ENCODE results near the gene BIRC6. TPM values are rescaled to one million over a fixed set of nuclear protein-coding genes. Genes with fewer than 3 reads are reported as not detected.
"Not testable (repeated sequence)": the region's sequence is repeated elsewhere in the genome, so short reads cannot be mapped to it uniquely, and the experiment has no call there.

The BIRC6 gene
- polyA plus RNA-seq, 1 donor from 2014 or later, result 23.0 TPM

DNA sequence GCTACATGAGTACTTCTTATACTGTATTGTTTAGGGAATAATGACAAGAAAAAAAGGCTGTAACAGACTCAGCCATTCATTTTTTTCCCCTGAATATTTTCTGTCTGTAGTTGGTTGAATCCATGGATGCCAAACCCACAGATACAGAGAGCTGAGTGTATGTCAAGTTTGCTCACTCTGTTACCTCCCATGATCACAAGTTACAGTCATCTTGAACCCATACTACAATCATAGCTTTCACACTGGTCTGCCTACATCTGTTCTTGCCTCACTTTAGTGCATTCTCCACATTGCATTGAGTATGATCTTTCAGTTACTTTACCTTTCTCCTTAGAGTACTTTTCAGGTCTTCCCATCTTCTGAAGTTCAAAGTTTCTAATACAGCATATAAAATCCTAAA, 94.0 kb downstream of the BIRC6 start:
- H3K4me1 Mint-ChIP-seq, result peaks cover 0 to 5% (median 2%) of the 10 kb centered on the region in 3 donors
- no peak overlapping the region for H3K27ac Mint-ChIP-seq
- H3K4me3 Mint-ChIP-seq, result no peak overlapping the region
- peaks cover 10% of the 10 kb centered on the region for H3K36me3 Mint-ChIP-seq
- H3K9me3 Mint-ChIP-seq, result no peaks in the 10 kb centered on the region
- no peaks in the 10 kb centered on the region for H3K27me3 Mint-ChIP-seq

DNA sequence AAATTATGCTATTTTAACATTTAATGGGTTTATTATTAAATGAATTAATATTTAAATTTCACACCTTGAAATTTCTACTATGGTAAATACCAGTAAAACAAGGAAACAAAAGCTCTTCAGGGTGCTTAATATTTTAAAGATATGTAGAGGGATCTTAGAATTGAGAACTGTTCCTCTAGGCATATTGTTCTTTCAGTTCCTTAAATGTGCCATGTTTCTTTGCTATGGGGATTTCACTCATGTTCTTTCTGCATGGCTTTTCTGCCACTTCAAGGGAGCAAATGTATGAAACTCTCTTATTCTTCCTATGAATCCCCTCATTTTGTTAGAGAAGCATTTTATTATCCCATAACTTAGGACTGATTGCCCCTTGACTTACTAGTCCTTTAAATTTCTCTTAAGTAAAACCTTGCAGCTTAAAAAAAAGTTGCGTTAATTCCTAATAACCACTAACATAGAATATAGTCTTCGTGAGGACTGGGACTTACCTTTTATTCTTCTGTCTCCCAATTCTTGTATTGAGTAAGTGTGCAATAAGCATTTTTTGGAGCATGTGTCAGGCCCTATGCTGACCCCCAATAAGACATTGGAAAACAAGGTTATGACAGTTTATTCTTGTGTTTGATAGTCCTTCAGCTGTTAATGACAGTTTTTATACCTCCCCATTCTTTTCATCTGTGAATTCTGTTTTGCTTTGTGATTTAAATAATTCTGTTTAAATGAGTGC, 95.7 kb downstream of the BIRC6 start:
- peaks cover 1 to 7% (median 5%) of the 10 kb centered on the region in 3 donors for H3K4me1 Mint-ChIP-seq
- H3K27ac Mint-ChIP-seq, result no peak overlapping the region
- H3K36me3 Mint-ChIP-seq, result peaks cover 14% of the 10 kb centered on the region
- H3K27me3 Mint-ChIP-seq, result no peaks in the 10 kb centered on the region
- H3K4me3 Mint-ChIP-seq, result no peak overlapping the region
- no peaks in the 10 kb centered on the region for H3K9me3 Mint-ChIP-seq

DNA sequence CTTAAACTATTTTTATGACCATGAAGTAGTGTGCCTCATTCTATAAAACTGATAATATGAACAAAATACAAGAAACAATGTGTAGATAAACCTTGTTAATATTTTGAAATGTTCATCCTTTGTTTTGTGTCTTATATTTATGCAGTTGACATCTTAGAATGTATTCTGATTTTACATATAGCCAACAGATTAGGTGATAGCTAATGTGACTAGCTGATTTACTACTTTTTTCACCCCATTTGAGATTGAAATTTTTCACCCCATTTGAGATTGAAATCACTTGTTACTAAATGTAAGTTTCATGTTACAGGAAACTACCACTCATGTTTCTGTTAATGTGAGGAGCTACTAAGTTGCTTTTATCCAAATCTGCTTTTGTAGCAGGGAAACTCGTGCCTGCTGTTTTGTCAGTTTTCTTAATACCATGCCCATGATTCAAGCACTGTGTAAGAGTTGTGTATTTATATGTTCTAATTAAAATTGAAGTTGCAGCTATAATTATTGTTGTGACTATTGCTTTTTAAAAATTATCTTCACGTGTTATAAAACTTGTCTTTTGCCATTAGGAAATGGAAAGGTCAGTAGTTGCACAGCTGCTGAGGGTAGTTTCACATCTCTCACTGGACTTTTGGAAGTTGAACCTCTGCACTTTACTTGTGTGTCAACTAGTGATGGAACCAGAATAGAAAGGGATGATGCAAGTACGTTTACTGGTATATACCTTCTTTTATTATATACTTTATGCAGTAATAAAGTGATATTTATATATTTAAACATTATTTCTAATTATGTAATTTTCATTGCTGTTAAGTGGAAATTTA, 96.6 kb downstream of the BIRC6 start:
- H3K4me3 Mint-ChIP-seq, result no peak overlapping the region
- no peaks in the 10 kb centered on the region for H3K27me3 Mint-ChIP-seq
- peaks cover 1 to 9% (median 5%) of the 10 kb centered on the region in 3 donors for H3K4me1 Mint-ChIP-seq
- peaks cover 14% of the 10 kb centered on the region for H3K36me3 Mint-ChIP-seq
- no peaks in the 10 kb centered on the region for H3K9me3 Mint-ChIP-seq
- H3K27ac Mint-ChIP-seq, result peak overlapping the region in 1 of 3 donors; percentile 10

GRCh38 chr2:32455816-32456215, 99.0 kb downstream of the BIRC6 start:
- no peak overlapping the region for H3K4me3 Mint-ChIP-seq
- no peaks in the 10 kb centered on the region for H3K27me3 Mint-ChIP-seq
- peaks cover 14% of the 10 kb centered on the region for H3K36me3 Mint-ChIP-seq
- H3K9me3 Mint-ChIP-seq, result no peaks in the 10 kb centered on the region
- H3K27ac Mint-ChIP-seq, result peak overlapping the region in 1 of 3 donors; percentile 50
- H3K4me1 Mint-ChIP-seq, result peaks cover 1 to 12% (median 5%) of the 10 kb centered on the region in 3 donors

GRCh38 chr2:32456808-32457207, 100.0 kb downstream of the BIRC6 start:
- H3K36me3 Mint-ChIP-seq, result peaks cover 10% of the 10 kb centered on the region
- no peaks in the 10 kb centered on the region for H3K27me3 Mint-ChIP-seq
- peak overlapping the region in 1 of 3 donors; percentile 78 for H3K27ac Mint-ChIP-seq
- peaks cover 1 to 11% (median 5%) of the 10 kb centered on the region in 3 donors for H3K4me1 Mint-ChIP-seq
- H3K9me3 Mint-ChIP-seq, result no peaks in the 10 kb centered on the region
- H3K4me3 Mint-ChIP-seq, result no peak overlapping the region

DNA sequence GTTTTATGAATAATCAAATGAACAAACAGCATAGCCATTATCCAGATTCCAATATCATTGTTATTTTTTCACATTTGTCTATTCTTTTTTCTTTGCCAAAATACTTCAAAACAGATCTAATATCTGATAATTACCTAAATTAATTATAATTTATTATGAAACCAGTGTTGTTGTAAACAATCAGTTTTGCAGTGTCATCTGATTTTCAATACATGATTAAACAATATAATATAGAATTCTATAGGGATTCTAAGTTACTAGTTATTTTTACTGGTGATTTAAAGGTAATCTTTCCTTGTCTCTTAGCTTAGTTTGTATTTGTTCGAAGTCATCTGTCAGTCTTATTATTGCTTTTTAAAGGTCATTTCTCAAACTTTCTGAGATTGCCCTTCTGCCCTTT, 101.0 kb downstream of the BIRC6 start:
- Mint-ChIP-seq H3K4me1 (peaks cover 1 to 11% (median 4%) of the 10 kb centered on the region in 3 donors), H3K9me3 (no peaks in the 10 kb centered on the region), H3K4me3 (no peak overlapping the region), H3K27me3 (no peaks in the 10 kb centered on the region), H3K36me3 (peaks cover 10% of the 10 kb centered on the region), H3K27ac (no peak overlapping the region)

DNA sequence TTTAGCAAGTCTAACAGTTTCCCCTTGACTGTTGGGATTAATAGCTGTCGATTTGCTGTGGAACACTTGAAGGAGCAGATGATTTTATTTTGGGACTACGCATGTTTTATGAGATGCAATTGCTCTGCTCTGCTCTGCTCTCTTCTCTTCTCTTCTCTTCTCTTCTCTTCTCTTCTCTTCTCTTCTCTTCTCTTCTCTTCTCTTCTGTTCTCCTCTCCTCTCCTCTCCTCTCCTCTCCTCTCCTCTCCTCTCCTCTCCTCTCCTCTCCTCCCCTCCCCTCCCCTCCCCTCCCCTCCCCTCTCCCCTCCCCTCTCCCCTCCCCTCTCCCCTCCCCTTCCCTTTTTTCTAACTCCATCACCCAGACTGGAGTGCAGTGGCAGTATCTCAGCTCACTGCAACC, 104.0 kb downstream of the BIRC6 start:
- H3K36me3 Mint-ChIP-seq, result not testable (repeated sequence)
- peaks cover 0 to 10% (median 1%) of the 10 kb centered on the region in 3 donors for H3K4me1 Mint-ChIP-seq

DNA sequence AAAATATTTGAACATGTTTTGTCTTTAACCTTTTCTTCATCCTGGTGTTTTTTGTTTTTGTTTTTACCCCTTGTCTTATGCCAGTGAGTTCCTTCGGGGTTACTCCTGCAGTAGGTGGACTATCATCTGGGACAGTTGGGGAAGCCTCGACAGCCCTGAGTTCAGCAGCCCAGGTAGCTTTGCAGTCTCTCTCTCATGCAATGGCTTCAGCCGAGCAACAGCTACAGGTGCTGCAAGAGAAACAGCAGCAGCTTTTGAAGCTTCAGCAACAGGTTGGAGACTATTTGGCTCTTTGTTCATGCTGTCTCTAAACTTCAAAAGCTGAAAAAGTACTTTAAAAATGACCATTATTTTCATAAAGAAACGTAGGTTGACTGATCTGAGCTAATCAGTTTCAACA, 106.3 kb downstream of the BIRC6 start:
- no peak overlapping the region for H3K27ac Mint-ChIP-seq

More for the DNA sequence above, 104.0 kb downstream of the BIRC6 start:
- H3K27ac Mint-ChIP-seq, H3K27me3 Mint-ChIP-seq, H3K9me3 Mint-ChIP-seq, H3K4me3 Mint-ChIP-seq: not testable (repeated sequence)

GRCh38 chr2:32464431-32464830, 107.6 kb downstream of the BIRC6 start:
- no peaks in the 10 kb centered on the region for H3K27me3 Mint-ChIP-seq
- H3K4me1 Mint-ChIP-seq, result peaks cover 0 to 1% (median 0%) of the 10 kb centered on the region in 3 donors
- H3K36me3 Mint-ChIP-seq, result peaks cover 13% of the 10 kb centered on the region
- no peak overlapping the region for H3K4me3 Mint-ChIP-seq
- H3K27ac Mint-ChIP-seq, result no peak overlapping the region
- H3K9me3 Mint-ChIP-seq, result no peaks in the 10 kb centered on the region

More for the DNA sequence above, 106.3 kb downstream of the BIRC6 start:
- Mint-ChIP-seq H3K4me3 (no peak overlapping the region), H3K36me3 (peaks cover 9% of the 10 kb centered on the region), H3K9me3 (no peaks in the 10 kb centered on the region), H3K4me1 (peaks cover 0 to 3% (median 0%) of the 10 kb centered on the region in 3 donors), H3K27me3 (no peaks in the 10 kb centered on the region)

DNA sequence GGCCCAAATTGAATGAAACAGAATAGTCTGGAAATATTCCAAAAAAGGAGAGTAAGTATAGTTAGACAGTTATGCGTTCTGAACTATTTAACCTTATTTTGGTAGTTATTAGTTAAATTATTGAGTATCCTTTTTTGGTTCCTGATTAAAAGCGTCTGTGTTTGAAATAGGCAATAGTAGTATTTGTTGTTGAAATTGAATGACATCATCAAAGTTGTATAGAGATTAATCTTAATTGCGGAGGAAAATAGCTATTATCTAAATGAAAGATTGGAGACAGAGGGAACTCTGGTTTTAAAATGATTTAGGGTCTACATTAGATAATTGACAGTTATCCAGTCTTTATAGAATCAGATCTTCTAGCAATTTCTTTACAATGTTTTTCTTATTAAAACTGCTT, 115.8 kb downstream of the BIRC6 start:
- no peaks in the 10 kb centered on the region for H3K27me3 Mint-ChIP-seq
- H3K9me3 Mint-ChIP-seq, result no peaks in the 10 kb centered on the region
- peaks cover 0 to 2% (median 0%) of the 10 kb centered on the region in 3 donors for H3K4me1 Mint-ChIP-seq
- no peak overlapping the region for H3K4me3 Mint-ChIP-seq
- no peak overlapping the region for H3K27ac Mint-ChIP-seq
- peaks cover 9% of the 10 kb centered on the region for H3K36me3 Mint-ChIP-seq

GRCh38 chr2:32474381-32474780, 117.6 kb downstream of the BIRC6 start:
- Mint-ChIP-seq H3K4me3 (no peak overlapping the region), H3K9me3 (no peaks in the 10 kb centered on the region), H3K36me3 (peaks cover 5% of the 10 kb centered on the region), H3K4me1 (peaks cover 0 to 2% (median 0%) of the 10 kb centered on the region in 3 donors), H3K27me3 (no peaks in the 10 kb centered on the region), H3K27ac (no peak overlapping the region)

- Mint-ChIP-seq H3K27ac (no peak overlapping the region), H3K36me3 (no peaks in the 10 kb centered on the region), H3K4me1 (no peaks in the 10 kb centered on the region)
Measured at GRCh38 chr2:32478889-32479620, 122.2 kb downstream of the BIRC6 start.

DNA sequence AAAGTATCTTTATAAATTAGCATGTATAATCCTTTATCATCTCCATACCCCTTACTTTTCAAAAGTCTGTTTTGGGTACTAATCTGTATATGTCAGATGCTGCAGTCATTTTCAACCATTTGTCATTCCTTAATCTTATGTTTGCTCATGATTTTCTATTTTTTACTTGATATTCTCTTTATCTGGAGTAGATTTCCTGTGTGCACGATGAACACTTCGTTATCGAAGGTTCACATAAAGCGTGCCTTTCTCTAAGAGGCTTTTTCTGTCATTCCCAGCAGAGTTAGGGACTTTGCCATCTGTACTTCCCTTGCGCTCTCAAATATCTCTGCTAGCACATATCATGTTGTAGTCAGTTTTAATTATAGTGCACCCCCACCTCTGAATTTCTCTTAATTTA, 123.2 kb downstream of the BIRC6 start:
- H3K27ac Mint-ChIP-seq, result no peak overlapping the region
- H3K27me3 Mint-ChIP-seq, result no peaks in the 10 kb centered on the region
- H3K4me3 Mint-ChIP-seq, result no peak overlapping the region
- H3K4me1 Mint-ChIP-seq, result no peaks in the 10 kb centered on the region
- no peaks in the 10 kb centered on the region for H3K9me3 Mint-ChIP-seq
- no peaks in the 10 kb centered on the region for H3K36me3 Mint-ChIP-seq

More at GRCh38 chr2:32478889-32479620, 122.2 kb downstream of the BIRC6 start:
- no peaks in the 10 kb centered on the region for H3K27me3 Mint-ChIP-seq
- H3K4me3 Mint-ChIP-seq, result no peak overlapping the region
- H3K9me3 Mint-ChIP-seq, result no peaks in the 10 kb centered on the region

- Mint-ChIP-seq H3K27me3 (no peaks in the 10 kb centered on the region), H3K27ac (no peak overlapping the region), H3K9me3 (no peaks in the 10 kb centered on the region), H3K36me3 (peaks cover 6% of the 10 kb centered on the region), H3K4me1 (no peaks in the 10 kb centered on the region), H3K4me3 (no peak overlapping the region)
Measured at GRCh38 chr2:32482471-32482870, 125.6 kb downstream of the BIRC6 start.

DNA sequence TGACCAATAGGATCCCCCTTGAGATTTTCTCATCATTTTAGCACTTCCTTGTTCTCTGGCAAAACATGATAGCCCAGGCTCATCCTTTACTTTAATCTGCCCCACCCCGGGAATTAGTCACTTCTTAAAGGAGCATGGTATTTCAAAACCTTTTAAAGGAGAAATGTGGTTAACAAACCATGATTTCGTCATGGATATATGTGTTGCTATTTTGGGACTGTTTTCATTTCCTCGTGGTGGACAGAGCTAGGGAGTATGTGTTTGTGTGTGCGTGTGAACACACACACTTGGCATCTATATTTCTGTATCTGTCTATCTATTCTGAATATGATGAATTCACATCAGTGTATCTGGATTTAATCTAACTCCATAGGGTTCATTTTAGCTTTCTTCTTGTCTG, 128.1 kb downstream of the BIRC6 start:
- no peaks in the 10 kb centered on the region for H3K27me3 Mint-ChIP-seq
- H3K9me3 Mint-ChIP-seq, result no peaks in the 10 kb centered on the region
- H3K27ac Mint-ChIP-seq, result peak overlapping the region in 2 of 3 donors; percentile 28 to 51
- H3K36me3 Mint-ChIP-seq, result peaks cover 6% of the 10 kb centered on the region
- no peaks in the 10 kb centered on the region for H3K4me1 Mint-ChIP-seq
- no peak overlapping the region for H3K4me3 Mint-ChIP-seq
